ENCODE measurements around the gene STARD10.
A peak's percentile ranks its signal among the peaks of the same experiment; 100 is the strongest.

Gene STARD10

GRCh38 chr11:72724851-72725723 lies 68.8 kb downstream of the STARD10 start:
- DNase-seq (ENCODE audit: low spot score): peak; percentile 94

- DNase-seq (ENCODE audit: low spot score): no peak
These were observed 69.8 kb downstream of the STARD10 start for GRCh38 chr11:72724021-72724551.

DNA sequence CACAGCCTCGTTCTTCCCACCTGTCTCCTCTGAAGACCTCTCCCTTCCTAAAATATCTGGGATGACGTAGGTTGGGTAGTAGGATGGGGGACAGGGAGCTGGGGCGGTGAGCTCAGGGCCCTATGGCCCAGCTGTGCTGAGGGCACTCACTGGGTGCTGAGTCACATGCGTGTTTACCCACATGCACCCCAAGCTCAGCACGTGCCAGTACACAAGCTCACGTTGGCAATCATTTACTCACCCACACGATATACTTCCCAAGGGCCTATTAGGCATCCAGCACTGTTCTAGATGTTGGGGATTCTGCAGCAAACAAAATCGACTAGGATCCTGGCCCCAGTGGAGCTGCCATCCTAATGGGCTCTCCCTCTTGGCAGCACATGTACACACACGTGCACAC lies 70.3 kb downstream of the STARD10 start:
- no peak for DNase-seq (ENCODE audit: low spot score)

DNA sequence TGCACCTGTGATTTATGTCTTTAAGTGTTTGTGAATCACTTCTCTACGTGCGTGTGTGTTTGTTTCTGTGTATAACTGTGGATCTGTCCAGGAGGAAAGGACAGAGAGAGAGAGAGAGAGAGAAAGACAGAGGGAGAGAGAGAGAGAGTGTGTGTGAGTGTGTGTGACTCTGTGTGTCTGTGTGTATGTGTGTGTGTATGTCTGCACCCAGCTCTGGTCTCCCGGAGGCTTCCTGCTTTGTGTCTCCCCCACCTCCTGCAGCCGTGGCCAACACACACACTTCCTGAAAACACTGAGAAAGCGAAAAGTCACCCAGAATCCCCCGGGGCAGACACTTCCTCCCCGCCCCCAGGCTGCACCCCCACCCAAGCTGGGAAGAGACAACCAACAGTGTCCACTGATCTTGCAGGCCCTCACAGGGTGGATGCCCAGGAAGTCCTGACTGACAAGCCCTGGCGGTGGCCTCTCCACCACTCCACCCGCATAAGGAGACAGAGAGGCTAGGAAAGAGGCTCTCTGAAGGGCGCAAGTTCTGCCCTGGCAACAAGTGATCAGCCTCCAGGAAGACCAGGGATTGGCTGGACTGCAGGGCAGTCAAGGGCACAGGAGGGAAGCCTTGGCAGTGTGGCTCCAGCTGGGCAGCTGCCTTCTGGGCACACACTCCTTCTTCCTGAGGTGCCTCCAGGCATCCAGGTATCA lies 71.6 kb downstream of the STARD10 start:
- peak; percentile 94 for DNase-seq (ENCODE audit: low spot score)

GRCh38 chr11:72721689-72722049 lies 72.2 kb downstream of the STARD10 start:
- DNase-seq (ENCODE audit: low spot score): no peak

DNA sequence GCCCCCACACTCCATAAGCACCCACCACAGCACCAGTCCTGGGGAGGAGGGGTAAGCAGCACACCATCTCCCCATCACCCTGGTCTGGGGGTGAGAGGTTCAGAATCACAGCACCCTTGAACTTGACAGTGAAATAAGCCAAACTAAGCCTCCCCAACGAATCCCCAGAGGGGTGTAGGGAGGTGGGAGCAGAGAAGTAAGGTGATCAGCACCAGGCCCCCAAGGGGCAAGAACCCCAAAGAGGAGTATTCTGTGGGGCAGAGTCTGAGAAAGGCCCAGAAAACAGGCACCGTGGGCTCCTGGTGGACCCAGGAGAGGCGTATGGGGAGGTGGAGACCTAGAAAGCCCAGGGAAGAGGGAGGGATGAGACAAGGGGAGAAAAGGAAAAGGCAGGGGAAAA lies 72.6 kb downstream of the STARD10 start:
- no peak for DNase-seq (ENCODE audit: low spot score)

DNA sequence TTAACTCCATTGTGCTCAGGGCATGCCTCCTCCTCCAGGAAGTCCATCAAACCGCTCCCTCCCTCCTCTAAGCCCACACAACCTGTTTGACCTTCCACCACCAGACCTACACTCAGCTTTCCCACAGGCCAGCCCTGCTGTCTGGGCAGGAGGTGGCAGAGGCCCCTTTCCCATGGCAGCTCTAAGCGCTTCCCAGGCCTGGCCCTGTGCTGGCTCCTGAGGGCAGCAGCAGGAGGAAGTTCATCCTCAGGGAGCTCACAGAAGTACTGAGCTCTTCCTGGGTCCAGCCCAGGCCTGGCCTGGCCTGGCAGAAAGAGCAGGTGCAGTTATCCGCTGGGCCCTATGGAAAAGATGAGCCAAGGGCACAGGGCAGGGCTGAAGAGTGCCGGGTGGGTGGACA lies 73.1 kb downstream of the STARD10 start:
- DNase-seq (ENCODE audit: low spot score): no peak

- DNase-seq (ENCODE audit: low spot score): no peak
These were observed 73.8 kb downstream of the STARD10 start for GRCh38 chr11:72720047-72720446.

DNA sequence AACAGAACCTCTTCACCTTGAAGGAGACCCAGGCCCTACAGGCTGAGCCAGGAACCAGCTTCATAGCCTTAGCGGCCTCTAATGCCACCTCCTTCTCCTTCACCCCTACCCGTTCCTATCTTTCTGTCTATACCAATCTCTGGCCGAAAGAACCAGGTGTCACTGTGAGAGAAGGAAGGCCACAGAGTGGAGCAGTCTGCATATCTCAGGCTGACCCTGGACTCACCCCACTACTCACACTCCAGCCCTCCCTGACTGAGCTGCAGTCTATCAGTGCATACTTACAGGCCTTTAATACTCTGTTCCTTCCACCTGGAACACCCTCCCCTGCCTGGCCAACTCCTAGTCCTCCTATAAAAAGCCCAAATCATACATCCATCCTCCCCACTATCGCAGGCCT lies 74.3 kb downstream of the STARD10 start:
- DNase-seq (ENCODE audit: low spot score): no peak

DNA sequence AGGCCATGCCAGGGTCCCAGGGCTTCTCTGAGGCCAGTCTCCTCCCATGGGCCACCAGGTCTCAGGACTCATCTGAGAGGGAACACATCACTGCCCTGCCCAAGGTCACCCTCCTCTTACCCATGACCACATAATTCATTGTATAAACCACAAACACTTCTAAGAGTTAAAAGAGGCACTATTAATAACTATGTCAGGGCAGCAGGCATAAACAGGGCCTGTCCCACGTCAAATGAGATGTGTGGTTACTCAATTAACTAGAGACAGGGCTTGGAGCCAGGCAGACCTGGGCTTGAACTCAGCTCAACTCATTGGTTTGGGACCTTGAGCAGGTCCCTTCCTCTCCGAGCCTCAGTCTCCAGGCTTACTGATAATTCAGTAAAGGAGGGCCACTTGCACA lies 74.7 kb downstream of the STARD10 start:
- no peak for DNase-seq (ENCODE audit: low spot score)

DNA sequence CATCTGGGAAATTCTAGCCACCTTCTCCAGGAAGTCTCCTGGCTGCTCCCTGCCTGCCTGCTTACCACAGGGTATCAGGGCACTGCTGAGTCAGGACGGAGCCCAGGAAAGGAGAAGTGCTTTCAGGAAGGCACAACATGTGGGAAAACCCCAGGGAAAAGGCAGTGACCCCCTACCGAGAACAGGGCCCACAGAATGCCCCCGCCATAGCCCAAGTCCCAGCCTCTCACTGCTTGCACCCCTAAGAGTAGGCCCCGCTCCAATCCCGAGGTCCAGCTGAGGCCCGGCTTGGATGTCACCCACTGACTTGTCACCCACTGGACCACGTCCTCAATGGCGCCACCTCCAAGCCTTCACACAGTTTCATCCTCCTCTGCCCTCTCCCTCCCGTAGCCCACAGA lies 75.7 kb downstream of the STARD10 start:
- no peak for DNase-seq (ENCODE audit: low spot score)

- no peak for DNase-seq (ENCODE audit: low spot score)
These were observed 76.9 kb downstream of the STARD10 start for GRCh38 chr11:72716788-72717435.

GRCh38 chr11:72716290-72716689 lies 77.6 kb downstream of the STARD10 start:
- DNase-seq (ENCODE audit: low spot score): no peak

- DNase-seq (ENCODE audit: low spot score): no peak
These were observed 81.0 kb downstream of the STARD10 start for GRCh38 chr11:72712841-72713240.

DNA sequence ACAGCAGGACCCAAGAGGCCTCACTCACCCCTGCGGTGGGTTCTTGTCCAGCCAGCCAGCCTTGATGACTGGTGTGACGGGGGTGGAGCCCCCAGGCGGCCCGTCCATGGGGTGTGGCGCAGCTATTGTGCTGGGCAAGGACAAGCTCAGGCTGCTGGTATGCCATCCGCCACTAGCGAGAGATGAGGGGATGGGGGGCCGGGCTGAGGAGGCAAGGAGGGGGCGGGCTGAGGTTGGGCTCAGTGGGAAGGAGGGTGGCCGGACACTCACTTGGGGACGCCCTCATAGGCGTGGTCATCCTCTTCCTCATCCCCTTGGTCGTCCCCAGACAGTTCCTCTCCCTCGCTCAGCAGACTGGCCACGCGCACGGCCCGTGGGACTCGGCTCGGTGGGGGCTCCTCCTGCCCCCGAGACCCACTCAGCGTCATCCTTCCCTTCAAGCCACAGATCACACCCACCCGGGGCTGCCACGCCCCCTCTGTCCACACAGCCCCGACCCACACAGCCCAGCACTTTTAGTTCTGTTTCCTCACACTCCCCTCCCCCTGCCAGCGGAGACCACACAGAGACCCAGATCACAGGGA lies 81.6 kb downstream of the STARD10 start:
- DNase-seq (ENCODE audit: low spot score): no peak

DNA sequence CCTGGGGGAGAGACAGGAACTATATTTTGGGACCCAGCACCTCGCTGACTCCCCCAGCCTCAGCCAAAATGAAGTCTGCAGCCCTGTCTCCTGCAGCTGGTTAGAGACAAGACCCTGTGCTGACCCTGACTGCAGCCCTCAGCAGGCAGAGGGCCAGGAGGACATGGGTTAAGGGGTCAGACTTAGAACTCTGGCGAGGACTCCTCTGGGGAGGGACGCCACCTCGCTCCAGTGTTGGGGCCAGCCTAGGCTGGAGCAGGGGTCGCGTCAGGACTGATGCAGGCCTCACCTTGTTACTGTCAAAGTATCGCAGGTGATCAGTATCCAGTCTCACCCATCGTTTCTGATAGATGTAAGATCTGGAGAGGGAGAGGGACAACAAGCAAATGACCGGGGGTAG lies 82.7 kb downstream of the STARD10 start:
- DNase-seq (ENCODE audit: low spot score): no peak

DNA sequence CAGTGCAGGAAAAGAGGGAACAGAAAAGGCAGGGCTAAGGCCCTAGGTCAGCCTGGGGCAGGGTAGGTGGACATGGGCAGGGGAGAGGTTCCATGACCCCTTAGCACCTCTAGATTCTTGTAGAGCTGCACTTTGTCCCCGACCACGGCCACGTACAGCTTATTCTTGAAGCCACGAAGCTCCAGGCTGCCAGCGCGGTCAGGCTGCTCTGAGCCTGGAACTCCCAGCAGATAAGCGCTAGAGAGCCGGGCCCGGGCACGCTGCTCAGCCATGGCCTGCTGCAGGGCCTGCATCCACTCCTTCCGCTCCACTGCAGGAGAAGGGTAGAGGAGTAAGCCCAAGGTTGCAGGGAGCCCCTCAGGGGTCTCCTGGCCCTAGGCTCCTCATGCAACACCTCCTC lies 83.6 kb downstream of the STARD10 start:
- DNase-seq (ENCODE audit: low spot score): no peak

DNA sequence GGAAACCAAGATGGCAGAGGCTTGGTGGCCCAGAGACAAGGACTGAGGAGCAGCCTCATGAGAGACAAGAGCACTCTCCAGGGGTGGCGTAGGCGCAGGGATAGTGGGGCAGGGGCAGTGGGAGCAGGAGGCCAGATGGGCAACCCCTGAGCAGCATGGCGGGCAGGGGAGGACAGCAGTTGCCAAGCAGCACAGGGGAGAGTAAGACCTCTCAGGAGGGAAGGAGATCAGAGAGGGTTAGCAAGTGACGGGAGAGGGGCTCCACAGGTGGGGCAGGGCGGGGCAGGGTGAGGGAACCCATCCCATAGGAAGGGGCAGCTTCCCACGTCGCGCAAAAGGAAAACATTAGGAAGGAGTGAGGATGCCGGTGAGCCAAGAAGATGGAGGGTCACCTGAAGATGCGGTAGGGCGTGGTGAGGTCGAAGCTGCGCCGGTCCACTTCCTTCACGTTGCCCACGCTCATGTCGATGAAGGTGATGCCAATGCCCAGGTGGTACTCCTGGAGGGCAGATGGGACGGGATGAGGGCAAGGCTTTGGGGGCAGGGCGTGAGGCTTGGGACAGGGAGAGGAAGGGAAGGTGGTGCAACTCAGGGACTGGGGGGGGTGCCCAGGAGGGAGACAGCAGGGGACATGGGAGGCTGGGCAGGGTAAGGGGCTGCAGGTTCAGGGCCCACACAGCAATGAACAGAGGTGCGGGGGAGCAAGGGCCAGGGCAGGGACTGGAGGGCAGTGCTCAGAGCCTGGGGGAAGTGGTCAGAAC lies 84.2 kb downstream of the STARD10 start:
- DNase-seq (ENCODE audit: low spot score): no peak

DNA sequence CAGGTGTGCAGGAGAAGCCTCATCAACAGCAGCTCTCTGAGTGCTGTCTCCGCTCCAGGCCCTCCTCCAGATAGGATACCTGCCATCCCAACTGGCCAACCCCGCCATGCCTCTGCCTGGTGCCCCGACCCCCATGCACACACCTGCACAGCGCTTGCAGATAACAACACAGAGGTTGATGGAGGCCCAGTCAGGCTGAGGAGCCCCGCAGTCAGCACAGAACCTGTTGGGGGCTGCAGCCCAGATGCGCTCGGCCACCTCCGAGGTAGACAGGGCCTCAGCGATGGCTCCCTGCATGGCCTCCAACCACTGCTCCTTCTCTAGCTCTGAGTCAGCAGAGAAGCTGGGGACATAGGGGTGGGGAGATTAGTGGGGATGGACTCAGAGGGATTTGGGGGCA lies 86.8 kb downstream of the STARD10 start:
- DNase-seq (ENCODE audit: low spot score): no peak

GRCh38 chr11:72706579-72706978 lies 87.3 kb downstream of the STARD10 start:
- DNase-seq (ENCODE audit: low spot score): no peak
